NT2/D1 (cell line): ENCODE results near the gene BCAN.

ENCODE experiments used
- YY1 ChIP-seq: IDR thresholded peaks from 2 replicates; pipeline ENCODE4 v1.6.1; 2011; ENCODE audit not compliant: insufficient read length, insufficient read depth
- ZNF274 ChIP-seq: IDR thresholded peaks from 2 replicates; pipeline ENCODE4 v1.6.1; 2011; ENCODE audit warnings: mild to moderate bottlenecking, low read depth, low read length

DNA sequence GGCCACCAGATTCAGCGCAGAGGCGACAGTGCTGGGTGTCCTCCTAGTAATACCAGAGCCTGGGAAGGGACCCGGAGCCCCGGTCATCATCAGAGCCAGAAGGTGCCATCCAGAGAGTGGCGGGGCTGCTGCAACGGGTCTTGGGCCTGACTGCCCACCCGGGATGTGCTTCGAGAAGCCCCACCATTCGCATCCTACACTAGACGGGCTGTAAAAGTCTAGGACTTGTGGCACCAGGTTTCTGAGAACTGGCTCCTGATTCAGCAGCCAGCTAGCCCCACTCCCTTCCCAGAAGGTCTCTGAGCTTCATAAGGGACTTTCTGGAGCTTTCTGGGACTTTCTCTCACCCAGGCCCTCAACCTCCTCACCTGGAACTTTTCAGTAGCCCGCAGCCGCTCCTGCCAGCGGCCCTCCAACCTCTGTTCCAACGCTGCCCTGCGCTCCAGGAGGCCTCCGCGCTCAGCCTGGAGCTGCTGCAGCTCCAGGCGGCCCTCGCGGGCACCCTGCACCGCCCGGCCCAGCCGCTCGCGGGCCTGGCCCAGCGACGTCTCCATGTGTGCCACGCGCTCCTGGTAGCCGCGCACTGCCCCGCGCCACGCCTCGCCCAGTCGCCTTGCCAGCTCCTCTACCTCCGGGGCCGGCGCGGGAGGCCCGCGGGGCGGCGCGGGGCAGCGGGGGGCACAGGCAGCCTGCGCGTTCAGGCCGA lies 34.4 kb downstream of the BCAN start:
- TF ChIP-seq ZNF274 = no peak
- no peak for TF ChIP-seq YY1
